Smooth muscle cell (in vitro differentiated cells): Measurements from ENCODE around the gene NANOS3. TPM values are rescaled to one million over a fixed set of nuclear protein-coding genes. Genes with fewer than 3 reads are reported as not detected.

Experiments
- DNase-seq: peaks from one replicate; lab custom pipeline; 2025; ENCODE audit not compliant: unreplicated experiment; lab: John Stamatoyannopoulos, UW
- H2AFZ ChIP-seq: fragments of 200-600 bp; sonication (generic); 2 replicates; pipeline ENCODE4 v1.6.0; 2016; ENCODE audit warnings: antibody characterized with exemption, low read depth, mild to moderate bottlenecking
- H3F3A ChIP-seq: fragments of 200-600 bp; sonication (generic); 2 replicates; pipeline ENCODE4 v1.6.0; 2017; ENCODE audit warnings: antibody characterized with exemption, low read depth
- H3K27ac ChIP-seq: fragments of 200-600 bp; sonication (generic); 2 replicates; pipeline ENCODE4 v1.5.1; 2016; ENCODE audit warnings: low read depth, mild to moderate bottlenecking
- H3K27me3 ChIP-seq: fragments of 200-600 bp; sonication (generic); 2 replicates; pipeline ENCODE4 v1.6.1; 2016; ENCODE audit warnings: low read depth, mild to moderate bottlenecking
- H3K36me3 ChIP-seq: fragments of 200-600 bp; sonication (generic); 2 replicates; pipeline ENCODE4 v1.5.1; 2016; ENCODE audit warnings: low read depth
- H3K4me1 ChIP-seq: fragments of 200-600 bp; sonication (generic); 2 replicates; pipeline ENCODE4 v1.5.1; 2016; ENCODE audit warnings: low read depth
- H3K4me2 ChIP-seq: fragments of 200-600 bp; sonication (generic); 2 replicates; pipeline ENCODE4 v1.6.0; 2016; ENCODE audit warnings: mild to moderate bottlenecking
- H3K4me3 ChIP-seq: fragments of 200-600 bp; sonication (generic); 2 replicates; pipeline ENCODE4 v1.5.1; 2016; ENCODE audit warnings: mild to moderate bottlenecking
- H3K79me2 ChIP-seq: fragments of 200-600 bp; sonication (generic); 2 replicates; pipeline ENCODE4 v1.6.0; 2016; ENCODE audit warnings: low read depth, mild to moderate bottlenecking
- H3K9ac ChIP-seq: fragments of 200-600 bp; sonication (generic); 2 replicates; pipeline ENCODE4 v1.6.0; 2016; ENCODE audit warnings: low read depth
- H3K9me3 ChIP-seq: fragments of 200-600 bp; sonication (generic); replicated peaks from 2 replicates; pipeline ENCODE4 v1.5.1; 2016; ENCODE audit warnings: low read depth
- H4K20me1 ChIP-seq: fragments of 200-600 bp; sonication (generic); 2 replicates; pipeline ENCODE4 v1.6.0; 2016; ENCODE audit warnings: low read depth
- WGBS: methylation state at CpG from one replicate; pipeline ENCODE4 v1.1.7; 2016; ENCODE audit warnings: low lambda C conversion rate; 5-methylcytosine and 5-hydroxymethylcytosine counted together
- microRNA counts: library from miRNA; unstranded; fragments of <30 nt; microRNA quantifications from one replicate; lab custom pipeline; 2016
- microRNA-seq: library from miRNA; unstranded; fragments of <30 nt; microRNA quantifications from one replicate; pipeline ENCODE4, GENCODE V29; 2016; ENCODE audit warnings: borderline number of aligned reads
- polyA plus RNA-seq: library from polyadenylated mRNA; unstranded; fragments of >200 nt; fragmentation: Nextera tagmentation; extraction: Ambion mirVana; gene quantifications from 2 replicates; pipeline ENCODE4 v1.2.1, GENCODE V29; 2016
- small RNA-seq: library from RNA; depleted of rRNA; stranded (forward); fragments of <200 nt; gene quantifications from one replicate; pipeline ENCODE3, GENCODE V24; 2014
- total RNA-seq: library from RNA; depleted of rRNA; stranded (reverse); fragments of >200 nt; gene quantifications from 2 replicates; pipeline ENCODE4 v1.2.3, GENCODE V29; 2014
- TF ChIP-seq, protein P1 (sequence below): fragments of 200-600 bp; sonication (generic); IDR thresholded peaks from 2 replicates; pipeline ENCODE4 v1.5.1; 2017; ENCODE audit warnings: borderline replicate concordance, mild to moderate bottlenecking, antibody characterized with exemption; ENCODE audit not compliant: insufficient read depth, poor library complexity, severe bottlenecking

The NANOS3 gene
- total and polyA plus RNA-seq, 2 experiments from 2014 or later = 2.7 TPM; not detected in 1

GRCh38 chr19:13926715-13927114 is 49.8 kb downstream of the NANOS3 start:
- Histone ChIP-seq H3K27me3 (no peaks in the 10 kb centered on the region), H3K36me3 (no peaks in the 10 kb centered on the region), H3K9me3 (no peaks in the 10 kb centered on the region), H3K4me2 (no peak overlapping the region), H3K4me1 (no peaks in the 10 kb centered on the region), H3F3A (no peaks in the 10 kb centered on the region), H3K4me3 (no peak overlapping the region), H3K27ac (no peak overlapping the region), H4K20me1 (no peaks in the 10 kb centered on the region), H2AFZ (no peak overlapping the region), H3K79me2 (no peaks in the 10 kb centered on the region), H3K9ac (no peak overlapping the region)
- no peak for DNase-seq
- TF ChIP-seq, protein P1, sequence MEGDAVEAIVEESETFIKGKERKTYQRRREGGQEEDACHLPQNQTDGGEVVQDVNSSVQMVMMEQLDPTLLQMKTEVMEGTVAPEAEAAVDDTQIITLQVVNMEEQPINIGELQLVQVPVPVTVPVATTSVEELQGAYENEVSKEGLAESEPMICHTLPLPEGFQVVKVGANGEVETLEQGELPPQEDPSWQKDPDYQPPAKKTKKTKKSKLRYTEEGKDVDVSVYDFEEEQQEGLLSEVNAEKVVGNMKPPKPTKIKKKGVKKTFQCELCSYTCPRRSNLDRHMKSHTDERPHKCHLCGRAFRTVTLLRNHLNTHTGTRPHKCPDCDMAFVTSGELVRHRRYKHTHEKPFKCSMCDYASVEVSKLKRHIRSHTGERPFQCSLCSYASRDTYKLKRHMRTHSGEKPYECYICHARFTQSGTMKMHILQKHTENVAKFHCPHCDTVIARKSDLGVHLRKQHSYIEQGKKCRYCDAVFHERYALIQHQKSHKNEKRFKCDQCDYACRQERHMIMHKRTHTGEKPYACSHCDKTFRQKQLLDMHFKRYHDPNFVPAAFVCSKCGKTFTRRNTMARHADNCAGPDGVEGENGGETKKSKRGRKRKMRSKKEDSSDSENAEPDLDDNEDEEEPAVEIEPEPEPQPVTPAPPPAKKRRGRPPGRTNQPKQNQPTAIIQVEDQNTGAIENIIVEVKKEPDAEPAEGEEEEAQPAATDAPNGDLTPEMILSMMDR = no peak
- WGBS = 98% methylated on average over 8 of the region's 8 CpGs

- TF ChIP-seq, protein P1 = no peak
- 96% methylated on average over 9 of the region's 12 CpGs for WGBS
- H3K36me3 ChIP-seq = no peaks in the 10 kb centered on the region
- no peaks in the 10 kb centered on the region for H3K4me1 ChIP-seq
- H3K4me3 ChIP-seq = no peak overlapping the region
- no peaks in the 10 kb centered on the region for H3K9me3 ChIP-seq
- DNase-seq = no peak
- no peaks in the 10 kb centered on the region for H3K27me3 ChIP-seq
- H4K20me1 ChIP-seq = no peaks in the 10 kb centered on the region
- no peak overlapping the region for H3K4me2 ChIP-seq
- H3K79me2 ChIP-seq = no peaks in the 10 kb centered on the region
- no peak overlapping the region for H3K27ac ChIP-seq
- no peak overlapping the region for H3K9ac ChIP-seq
- H3F3A ChIP-seq = no peaks in the 10 kb centered on the region
- H2AFZ ChIP-seq = no peak overlapping the region
Observed at GRCh38 chr19:13929340-13929739, 52.4 kb downstream of the NANOS3 start.

DNA sequence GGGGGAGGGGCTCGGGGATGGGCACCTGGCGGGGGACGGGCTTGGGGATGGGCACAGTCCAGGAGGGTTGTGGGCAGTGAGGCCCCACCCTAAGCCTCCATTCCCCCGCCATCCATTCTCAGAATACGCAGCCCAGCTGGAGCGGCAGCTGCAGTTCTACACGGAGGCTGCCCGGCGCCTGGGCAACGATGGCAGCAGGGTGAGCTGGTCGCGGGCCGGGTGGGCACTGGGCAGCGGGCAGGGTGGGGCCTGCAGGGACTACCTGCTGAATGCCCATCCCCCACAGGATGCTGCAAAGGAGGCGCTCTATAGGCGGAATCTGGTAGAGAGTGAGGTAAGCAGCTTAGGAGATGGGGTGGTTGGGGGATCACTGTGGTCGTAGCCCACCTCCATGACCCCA is 53.0 kb downstream of the NANOS3 start:
- no peak overlapping the region for H3K9ac ChIP-seq
- TF ChIP-seq, protein P1 = no peak
- no peaks in the 10 kb centered on the region for H3F3A ChIP-seq
- no peaks in the 10 kb centered on the region for H3K9me3 ChIP-seq
- no peaks in the 10 kb centered on the region for H3K27me3 ChIP-seq
- no peak overlapping the region for H2AFZ ChIP-seq
- no peak for DNase-seq
- no peaks in the 10 kb centered on the region for H4K20me1 ChIP-seq
- no peak overlapping the region for H3K27ac ChIP-seq
- H3K36me3 ChIP-seq = no peaks in the 10 kb centered on the region
- no peak overlapping the region for H3K4me3 ChIP-seq
- H3K4me1 ChIP-seq = no peaks in the 10 kb centered on the region
- no peak overlapping the region for H3K4me2 ChIP-seq
- 93% methylated on average over 11 of the region's 17 CpGs for WGBS
- no peaks in the 10 kb centered on the region for H3K79me2 ChIP-seq

MicroRNAs within 50 kb of the gene (microRNA counts, 767-probe panel; counts per million panel counts)
- microRNA hsa-miR-181c-5p (lab: Ali Mortazavi, UCI) = 6,196 counts per million, percentile 31 among the panel's probes with 10 or more counts
- 12,475 counts per million, percentile 97 among the panel's probes with 10 or more counts for microRNA hsa-miR-23a-3p (lab: Ali Mortazavi, UCI)
- 9,682 counts per million, percentile 79 among the panel's probes with 10 or more counts for microRNA hsa-miR-24-3p (lab: Ali Mortazavi, UCI)
- microRNA hsa-miR-27a-3p (lab: Ali Mortazavi, UCI) = 183 counts per million

Small RNAs within 50 kb of the gene (microRNA-seq; reads per million reads assigned to microRNA genes)
- gene MIR181C (1,026 reads per million, percentile 80 among the genes with 10 or more reads in this experiment), gene MIR181D (843 reads per million, percentile 77 among the genes with 10 or more reads in this experiment)

Small RNAs within 50 kb of the gene (small RNA-seq; reads per million reads assigned to genes)
- 43.7 reads per million, percentile 95 among the genes with 10 or more reads in this experiment for gene MIR181C
- 31.8 reads per million, percentile 93 among the genes with 10 or more reads in this experiment for gene MIR181D

Other genes with a start within 250 kb of the NANOS3 start
- gene MRI1, start 112.6 kb upstream of the NANOS3 start, total RNA-seq = 17.3 and 20.2 TPM in 2 replicates
- 9.3 and 11.7 TPM in 2 replicates for gene MRI1, start 112.6 kb upstream of the NANOS3 start, polyA plus RNA-seq
- gene C19orf53, start 102.7 kb upstream of the NANOS3 start, total RNA-seq = 117 and 192 TPM in 2 replicates
- gene C19orf53, start 102.7 kb upstream of the NANOS3 start, polyA plus RNA-seq = 298 TPM in 2 replicates
- 3.0 and 4.7 TPM in 2 replicates for gene ZSWIM4, start 81.7 kb upstream of the NANOS3 start, total RNA-seq
- gene ZSWIM4, start 81.7 kb upstream of the NANOS3 start, polyA plus RNA-seq = 5.8 and 8.2 TPM in 2 replicates
- gene BRME1, start 29.0 kb downstream of the NANOS3 start, total RNA-seq = 0.72 and 1.2 TPM in 2 replicates
- gene BRME1, start 29.0 kb downstream of the NANOS3 start, polyA plus RNA-seq = 2.2 and 3.3 TPM in 2 replicates
- gene CC2D1A, start 29.1 kb downstream of the NANOS3 start, total RNA-seq = 8.0 and 9.5 TPM in 2 replicates
- 26.3 and 28.0 TPM in 2 replicates for gene CC2D1A, start 29.1 kb downstream of the NANOS3 start, polyA plus RNA-seq
- 5.2 and 8.9 TPM in 2 replicates for gene PODNL1, start 61.3 kb downstream of the NANOS3 start, total RNA-seq
- gene PODNL1, start 61.3 kb downstream of the NANOS3 start, polyA plus RNA-seq = 34.3 and 53.9 TPM in 2 replicates
- gene DCAF15, start 75.4 kb downstream of the NANOS3 start, total RNA-seq = 12.4 and 15.9 TPM in 2 replicates
- 27.0 and 30.9 TPM in 2 replicates for gene DCAF15, start 75.4 kb downstream of the NANOS3 start, polyA plus RNA-seq
- gene RFX1, start 129.2 kb downstream of the NANOS3 start, total RNA-seq = 0.45 and 2.2 TPM in 2 replicates
- gene RFX1, start 129.2 kb downstream of the NANOS3 start, polyA plus RNA-seq = 2.2 and 2.8 TPM in 2 replicates
- not detected in 2 replicates for gene RLN3, start 151.0 kb downstream of the NANOS3 start, total RNA-seq
- gene RLN3, start 151.0 kb downstream of the NANOS3 start, polyA plus RNA-seq = not detected in 2 replicates
- gene IL27RA, start 154.6 kb downstream of the NANOS3 start, total RNA-seq = 1.4 and 3.1 TPM in 2 replicates
- 3.8 and 7.1 TPM in 2 replicates for gene IL27RA, start 154.6 kb downstream of the NANOS3 start, polyA plus RNA-seq
- gene PALM3, start 184.9 kb downstream of the NANOS3 start, total RNA-seq = 1.6 TPM in 1 of 2 replicates, not detected in the other
- 0.55 and 1.4 TPM in 2 replicates for gene PALM3, start 184.9 kb downstream of the NANOS3 start, polyA plus RNA-seq
- gene MISP3, start 195.7 kb downstream of the NANOS3 start, total RNA-seq = 2.4 TPM in 1 of 2 replicates, not detected in the other
- 0.61 and 2.0 TPM in 2 replicates for gene MISP3, start 195.7 kb downstream of the NANOS3 start, polyA plus RNA-seq
- gene C19orf67, start 208.6 kb downstream of the NANOS3 start, total RNA-seq = not detected in 2 replicates
- 0.17 and 0.49 TPM in 2 replicates for gene C19orf67, start 208.6 kb downstream of the NANOS3 start, polyA plus RNA-seq
- gene SAMD1, start 213.6 kb downstream of the NANOS3 start, total RNA-seq = 35.0 and 46.7 TPM in 2 replicates
- gene SAMD1, start 213.6 kb downstream of the NANOS3 start, polyA plus RNA-seq = 71.3 and 84.1 TPM in 2 replicates
- gene PRKACA, start 240.6 kb downstream of the NANOS3 start, total RNA-seq = 20.7 and 30.3 TPM in 2 replicates
- gene PRKACA, start 240.6 kb downstream of the NANOS3 start, polyA plus RNA-seq = 11.1 and 14.4 TPM in 2 replicates